Fibroblast of lung (primary cell): ENCODE measurements around the gene LAPTM5. TPM values are rescaled to one million over a fixed set of nuclear protein-coding genes. Genes with fewer than 3 reads are reported as not detected.

Source experiments
- DNase-seq, 2 donors: peaks; one replicate each; pipeline versions ENCODE4 v3.0.0 to v3.0.0-alpha.2; 2010; ENCODE audit warnings: low read depth in 2 of 2
- H2AFZ ChIP-seq: 2 replicates; pipeline ENCODE4 v1.5.1; 2012; ENCODE audit warnings: low read length, control low read depth, inconsistent platforms
- H3K27ac ChIP-seq: 2 replicates; pipeline ENCODE4 v1.5.1; 2011; ENCODE audit warnings: low read length, control low read depth; ENCODE audit not compliant: insufficient read depth
- H3K27me3 ChIP-seq: 2 replicates; pipeline ENCODE4 v1.5.1; 2011; ENCODE audit warnings: mild to moderate bottlenecking, low read length; ENCODE audit not compliant: control insufficient read depth, insufficient read depth
- H3K36me3 ChIP-seq: 2 replicates; pipeline ENCODE4 v1.5.1; 2011; ENCODE audit warnings: low read length; ENCODE audit not compliant: control insufficient read depth, insufficient read depth
- H3K4me1 ChIP-seq: 2 replicates; pipeline ENCODE4 v1.5.1; 2011; ENCODE audit warnings: low read length; ENCODE audit not compliant: control insufficient read depth, insufficient read depth; ENCODE audit errors: extremely low read depth
- H3K4me2 ChIP-seq: 2 replicates; pipeline ENCODE4 v1.5.1; 2011; ENCODE audit warnings: low read length, control low read depth; ENCODE audit not compliant: insufficient read depth; ENCODE audit errors: extremely low read depth
- H3K4me3 ChIP-seq, 4 experiments: fragments of 200-600 bp in 1 of 4; sonication (generic) in 1 of 4; replicated peaks in 1 of 4; 2 replicates each; pipeline ENCODE4 v1.5.1; 2011 to 2016; ENCODE audit warnings: low read length in 4 of 4, low read depth in 3 of 4, mild to moderate bottlenecking in 3 of 4, control low read depth in 2 of 4, inconsistent platforms in 1 of 4, mixed read lengths in 1 of 4; ENCODE audit not compliant: insufficient read depth in 1 of 4; ENCODE audit errors: control extremely low read depth in 1 of 4
- H3K79me2 ChIP-seq: 2 replicates; pipeline ENCODE4 v1.5.1; 2012; ENCODE audit warnings: mild to moderate bottlenecking, low read length, inconsistent platforms; ENCODE audit not compliant: control insufficient read depth, insufficient read depth
- H3K9ac ChIP-seq: 2 replicates; pipeline ENCODE4 v1.5.1; 2011; ENCODE audit warnings: mild to moderate bottlenecking, low read length, control low read depth; ENCODE audit not compliant: insufficient read depth
- H3K9me3 ChIP-seq: 2 replicates; pipeline ENCODE4 v1.5.1; 2012; ENCODE audit warnings: low read depth, low read length; ENCODE audit not compliant: control insufficient read depth, insufficient read depth
- H4K20me1 ChIP-seq: 2 replicates; pipeline ENCODE4 v1.5.1; 2011; ENCODE audit warnings: low read length; ENCODE audit not compliant: control insufficient read depth, insufficient read depth; ENCODE audit errors: extremely low read depth
- EZH2 ChIP-seq: IDR thresholded peaks from 2 replicates; pipeline ENCODE4 v1.5.1; 2012; ENCODE audit warnings: low read length, control low read depth, mild to moderate bottlenecking; ENCODE audit errors: missing control alignments
- polyA plus RNA-seq, 2 donors: library from polyadenylated mRNA; depleted of rRNA in 1 of 2; stranded (reverse) in 1 of 2; unstranded in 1 of 2; fragments of >200 nt; gene quantifications; 2 replicates each; pipeline ENCODE4 v1.2.1, GENCODE V29; 2011 to 2012; ENCODE audit warnings: missing spikeins in 1 of 2
- total RNA-seq: library from RNA; depleted of rRNA; stranded (reverse); fragments of >200 nt; gene quantifications from 2 replicates; pipeline ENCODE4 v1.2.1, GENCODE V29; 2014
- TF ChIP-seq, protein P1 (sequence below), 2 donors: IDR thresholded peaks in 1 of 2; conservative IDR thresholded peaks in 1 of 2; 1 replicate in 1 of 2; 2 replicates in 1 of 2; pipeline ENCODE4 v1.5.1; 2011 to 2012; ENCODE audit warnings: low read length in 2 of 2, control low read depth in 1 of 2, inconsistent platforms in 1 of 2, low read depth in 1 of 2, mild to moderate bottlenecking in 1 of 2

Gene LAPTM5
- total and polyA plus RNA-seq, 2 donors (not counting 1 experiment from before 2014, with no cell fraction given) = under 0.01 to 0.32 TPM

DNA sequence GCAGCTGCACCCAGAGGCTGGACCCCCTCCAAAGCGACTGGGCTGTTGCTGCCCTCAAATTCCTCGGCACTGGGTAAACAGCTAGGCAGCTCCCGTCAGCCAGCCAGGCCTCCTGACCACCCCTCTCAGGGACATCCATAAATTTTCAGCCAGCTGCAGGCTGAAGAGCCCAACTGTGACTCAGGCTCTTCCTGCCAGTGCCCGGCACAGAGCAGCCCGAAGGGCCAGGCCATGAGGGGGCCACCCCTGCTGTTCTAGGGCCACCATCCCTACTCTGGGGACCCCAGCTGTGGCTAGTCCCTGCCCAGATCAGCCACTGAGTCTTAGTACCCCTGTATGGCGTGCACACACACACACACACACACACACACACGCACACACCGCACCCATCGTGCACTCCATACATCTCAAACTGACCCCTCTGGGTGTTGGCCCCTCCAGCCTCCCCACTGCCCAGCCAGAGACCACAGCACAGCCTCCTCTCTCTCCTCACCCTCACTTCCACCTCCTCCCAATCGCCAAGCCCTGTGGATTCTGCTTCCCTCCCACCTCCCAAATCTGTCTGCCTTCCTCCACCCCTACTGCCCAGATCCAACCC is 6.2 kb upstream of the LAPTM5 start:
- TF ChIP-seq EZH2 = no peak
- TF ChIP-seq, protein P1, sequence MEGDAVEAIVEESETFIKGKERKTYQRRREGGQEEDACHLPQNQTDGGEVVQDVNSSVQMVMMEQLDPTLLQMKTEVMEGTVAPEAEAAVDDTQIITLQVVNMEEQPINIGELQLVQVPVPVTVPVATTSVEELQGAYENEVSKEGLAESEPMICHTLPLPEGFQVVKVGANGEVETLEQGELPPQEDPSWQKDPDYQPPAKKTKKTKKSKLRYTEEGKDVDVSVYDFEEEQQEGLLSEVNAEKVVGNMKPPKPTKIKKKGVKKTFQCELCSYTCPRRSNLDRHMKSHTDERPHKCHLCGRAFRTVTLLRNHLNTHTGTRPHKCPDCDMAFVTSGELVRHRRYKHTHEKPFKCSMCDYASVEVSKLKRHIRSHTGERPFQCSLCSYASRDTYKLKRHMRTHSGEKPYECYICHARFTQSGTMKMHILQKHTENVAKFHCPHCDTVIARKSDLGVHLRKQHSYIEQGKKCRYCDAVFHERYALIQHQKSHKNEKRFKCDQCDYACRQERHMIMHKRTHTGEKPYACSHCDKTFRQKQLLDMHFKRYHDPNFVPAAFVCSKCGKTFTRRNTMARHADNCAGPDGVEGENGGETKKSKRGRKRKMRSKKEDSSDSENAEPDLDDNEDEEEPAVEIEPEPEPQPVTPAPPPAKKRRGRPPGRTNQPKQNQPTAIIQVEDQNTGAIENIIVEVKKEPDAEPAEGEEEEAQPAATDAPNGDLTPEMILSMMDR (conservative IDR thresholded peaks at IDR 0.05 in 1 of 2, IDR thresholded peaks at IDR 0.05 in 1 of 2; ENCODE audit: low read depth in 1 of 2, low read length in 2 of 2) = no peak
- no peaks in the 10 kb centered on the region for H3K79me2 ChIP-seq
- H3K4me2 ChIP-seq = no peak overlapping the region
- no peak overlapping the region for H2AFZ ChIP-seq
- H3K9ac ChIP-seq = no peak overlapping the region
- no peaks in the 10 kb centered on the region for H4K20me1 ChIP-seq
- peak; percentile 45 to 73 for DNase-seq
- no peaks in the 10 kb centered on the region for H3K36me3 ChIP-seq
- no peak overlapping the region for H3K27ac ChIP-seq
- no peaks in the 10 kb centered on the region for H3K9me3 ChIP-seq
- no peaks in the 10 kb centered on the region for H3K4me1 ChIP-seq
- no peak overlapping the region for H3K4me3 ChIP-seq
- peaks cover 4% of the 10 kb centered on the region for H3K27me3 ChIP-seq

DNA sequence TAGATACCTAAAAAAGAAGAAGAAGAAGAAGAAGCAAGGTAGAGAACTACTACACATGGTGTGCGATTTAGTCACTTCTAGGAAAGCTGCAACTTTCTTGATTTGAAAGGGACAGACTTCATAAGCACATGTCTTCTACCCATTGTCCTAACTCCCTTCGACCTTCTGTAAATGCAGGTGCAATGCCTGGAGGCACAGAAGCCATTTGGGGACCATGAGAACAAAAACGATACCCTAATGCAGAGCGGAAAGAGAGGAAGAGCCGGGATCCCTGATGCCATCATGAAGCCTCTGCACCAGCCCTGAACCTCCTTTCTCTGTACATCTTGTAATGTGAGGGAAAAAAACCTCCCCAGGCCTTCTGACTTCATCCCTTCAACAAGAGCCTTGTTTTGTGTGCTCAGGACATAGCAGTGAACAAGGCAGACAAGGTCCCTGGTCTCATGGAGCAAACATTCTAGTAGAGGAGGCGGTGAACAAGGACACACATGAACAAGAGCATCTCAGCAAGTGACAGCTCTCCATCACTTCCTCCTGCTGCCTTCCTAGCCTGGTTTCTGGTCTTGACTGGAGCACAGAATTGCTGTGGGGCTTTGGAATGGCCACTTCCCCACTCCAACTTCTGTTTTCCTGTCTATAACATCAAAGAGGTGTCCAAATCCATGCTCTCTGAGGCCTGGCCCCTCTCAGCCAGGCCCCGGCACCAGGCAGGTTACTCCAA is 5.5 kb upstream of the LAPTM5 start:
- Histone ChIP-seq H3K9me3 (no peaks in the 10 kb centered on the region), H3K79me2 (no peaks in the 10 kb centered on the region), H3K4me2 (no peak overlapping the region), H3K4me1 (no peaks in the 10 kb centered on the region), H2AFZ (no peak overlapping the region), H4K20me1 (no peaks in the 10 kb centered on the region), H3K27me3 (peaks cover 4% of the 10 kb centered on the region), H3K4me3 (no peak overlapping the region), H3K27ac (no peak overlapping the region), H3K36me3 (no peaks in the 10 kb centered on the region), H3K9ac (no peak overlapping the region)
- DNase-seq = no peak
- TF ChIP-seq, protein P1 (conservative IDR thresholded peaks at IDR 0.05 in 1 of 2, IDR thresholded peaks at IDR 0.05 in 1 of 2; ENCODE audit: low read depth in 1 of 2, low read length in 2 of 2) = no peak
- no peak for TF ChIP-seq EZH2

DNA sequence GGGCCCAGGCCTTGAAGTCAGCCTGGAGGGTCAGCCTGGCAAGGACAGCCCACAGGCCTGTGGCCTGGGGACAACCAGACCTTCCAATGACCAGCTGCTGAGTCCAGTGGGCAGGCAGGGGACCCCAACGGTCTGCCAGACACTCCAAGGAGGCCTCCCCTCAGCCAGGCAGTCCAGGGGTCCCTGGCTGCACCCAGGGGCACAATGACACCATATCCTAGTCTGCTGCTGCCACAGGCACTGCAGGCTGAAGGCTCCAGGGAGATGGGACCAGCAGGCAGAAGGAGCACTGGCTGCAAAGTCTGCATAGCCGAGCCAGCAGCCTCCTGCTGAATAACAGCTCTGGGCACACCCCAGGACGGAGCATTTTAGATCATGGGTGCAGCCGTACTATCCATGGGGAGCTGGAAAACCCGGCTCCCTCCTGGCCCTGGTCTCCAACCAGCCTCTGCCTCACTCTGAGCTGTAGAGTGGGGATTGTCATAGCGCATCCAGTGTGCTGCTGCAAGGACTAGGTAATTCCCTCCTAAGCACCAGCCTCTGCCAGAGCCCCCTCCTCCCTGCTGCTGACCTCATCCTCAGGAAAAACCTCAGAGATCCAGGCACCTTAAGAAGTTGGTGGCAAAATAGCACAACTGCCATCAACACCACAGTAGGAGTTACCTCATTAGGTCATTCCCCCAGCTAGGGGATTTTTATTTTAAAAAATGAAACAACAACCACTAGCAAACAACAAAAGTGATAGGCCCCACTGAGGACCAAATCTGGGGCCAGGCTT is 4.8 kb upstream of the LAPTM5 start:
- no peak overlapping the region for H3K27ac ChIP-seq
- H3K9ac ChIP-seq = no peak overlapping the region
- H3K27me3 ChIP-seq = peaks cover 4% of the 10 kb centered on the region
- DNase-seq = no peak
- H2AFZ ChIP-seq = no peak overlapping the region
- no peaks in the 10 kb centered on the region for H3K79me2 ChIP-seq
- TF ChIP-seq, protein P1 (conservative IDR thresholded peaks at IDR 0.05 in 1 of 2, IDR thresholded peaks at IDR 0.05 in 1 of 2; ENCODE audit: low read depth in 1 of 2, low read length in 2 of 2) = no peak
- TF ChIP-seq EZH2 = no peak
- no peak overlapping the region for H3K4me3 ChIP-seq
- no peak overlapping the region for H3K4me2 ChIP-seq
- H3K36me3 ChIP-seq = no peaks in the 10 kb centered on the region
- H4K20me1 ChIP-seq = no peaks in the 10 kb centered on the region
- H3K4me1 ChIP-seq = peaks cover 2% of the 10 kb centered on the region
- no peaks in the 10 kb centered on the region for H3K9me3 ChIP-seq
